Mesendoderm (in vitro differentiated cells): ENCODE measurements around the gene ZNF827.

Source experiments
- DNase-seq: peaks from one replicate; pipeline ENCODE4 v3.0.0; 2013
- H2AK5ac ChIP-seq: 2 replicates; pipeline ENCODE4 v1.6.1; 2013; ENCODE audit warnings: low read length, inconsistent platforms
- H2BK120ac ChIP-seq: 2 replicates; pipeline ENCODE4 v1.6.1; 2013; ENCODE audit warnings: low read depth, mild to moderate bottlenecking, low read length, moderate library complexity, mixed read lengths
- H2BK15ac ChIP-seq: replicated peaks from 2 replicates; pipeline ENCODE4 v1.6.1; 2013; ENCODE audit warnings: low read depth, mild to moderate bottlenecking, moderate library complexity
- H2BK5ac ChIP-seq: 2 replicates; pipeline ENCODE4 v1.6.1; 2013; ENCODE audit warnings: low read length, inconsistent platforms
- H3K18ac ChIP-seq: 2 replicates; pipeline ENCODE4 v1.6.1; 2013; ENCODE audit warnings: mild to moderate bottlenecking, low read length, mixed read lengths
- H3K23ac ChIP-seq: one replicate; pipeline ENCODE4 v1.6.1; 2013; ENCODE audit warnings: low read length
- H3K27ac ChIP-seq: 2 replicates; pipeline ENCODE4 v1.5.1; 2013; ENCODE audit warnings: low read depth, mild to moderate bottlenecking, inconsistent platforms, low read length, moderate library complexity
- H3K27me3 ChIP-seq: 2 replicates; pipeline ENCODE4 v1.6.1; 2013; ENCODE audit warnings: low read length, control low read depth, mild to moderate bottlenecking, inconsistent platforms; ENCODE audit not compliant: insufficient read depth, poor library complexity
- H3K36me3 ChIP-seq: 2 replicates; pipeline ENCODE4 v1.6.1; 2013; ENCODE audit warnings: low read length, inconsistent platforms; ENCODE audit not compliant: control insufficient read depth, insufficient read depth
- H3K4ac ChIP-seq: one replicate; pipeline ENCODE4 v1.6.1; 2013; ENCODE audit warnings: low read depth, mild to moderate bottlenecking, low read length, moderate library complexity
- H3K4me1 ChIP-seq: 2 replicates; pipeline ENCODE4 v1.6.1; 2013; ENCODE audit warnings: low read depth, low read length, inconsistent platforms; ENCODE audit not compliant: control insufficient read depth
- H3K4me2 ChIP-seq: 2 replicates; pipeline ENCODE4 v1.6.1; 2013; ENCODE audit warnings: low read length
- H3K4me3 ChIP-seq: 2 replicates; pipeline ENCODE4 v1.5.1; 2013; ENCODE audit warnings: mild to moderate bottlenecking, low read length
- H3K56ac ChIP-seq: one replicate; pipeline ENCODE4 v1.6.1; 2013; ENCODE audit warnings: low read length
- H3K79me1 ChIP-seq: 2 replicates; pipeline ENCODE4 v1.6.1; 2013; ENCODE audit warnings: low read length, inconsistent platforms
- H3K79me2 ChIP-seq: 2 replicates; pipeline ENCODE4 v1.6.1; 2013; ENCODE audit warnings: mild to moderate bottlenecking, low read length; ENCODE audit not compliant: control insufficient read depth, insufficient read depth
- H3K9ac ChIP-seq: 2 replicates; pipeline ENCODE4 v1.6.1; 2013; ENCODE audit warnings: low read length, inconsistent platforms
- H4K5ac ChIP-seq: one replicate; pipeline ENCODE4 v1.6.1; 2013; ENCODE audit warnings: low read length
- H4K8ac ChIP-seq: one replicate; pipeline ENCODE4 v1.6.1; 2013; ENCODE audit warnings: low read depth, mild to moderate bottlenecking, control low read depth, low read length, moderate library complexity
- WGBS: extraction: QIAGEN DNeasy Blood & Tissue Kit; methylation state at CpG from one replicate; pipeline ENCODE4 v1.1.7; 2013; ENCODE audit warnings: low lambda C conversion rate, missing lambda C conversion rate; ENCODE audit not compliant: insufficient coverage; ENCODE audit errors: extremely low coverage; 5-methylcytosine and 5-hydroxymethylcytosine counted together

ZNF827 gene

GRCh38 chr4:145880355-145880960, 58.2 kb downstream of the ZNF827 start:
- peaks cover 2% of the 10 kb centered on the region for H3K36me3 ChIP-seq
- H4K5ac ChIP-seq: no peak overlapping the region
- no CpG with 5 or more reads among the region's 9 CpGs for WGBS

GRCh38 chr4:145879598-145879997, 59.0 kb downstream of the ZNF827 start:
- Histone ChIP-seq H3K27me3 (no peaks in the 10 kb centered on the region), H2AK5ac (no peak overlapping the region), H3K4me1 (peaks cover 4% of the 10 kb centered on the region), H3K4me2 (no peak overlapping the region), H2BK5ac (no peak overlapping the region), H3K56ac (no peak overlapping the region), H3K36me3 (peaks cover 2% of the 10 kb centered on the region), H3K79me2 (peaks cover 13% of the 10 kb centered on the region), H3K4ac (no peak overlapping the region), H3K18ac (no peak overlapping the region), H3K9ac (no peak overlapping the region), H4K8ac (no peak overlapping the region), H2BK120ac (no peak overlapping the region), H3K79me1 (peaks cover 7% of the 10 kb centered on the region), H3K27ac (no peak overlapping the region), H4K5ac (no peak overlapping the region), H3K4me3 (no peak overlapping the region), H3K23ac (no peak overlapping the region), H2BK15ac (no peak overlapping the region)
- DNase-seq: no peak
- no CpG with 5 or more reads among the region's 3 CpGs for WGBS

More at GRCh38 chr4:145880355-145880960, 58.2 kb downstream of the ZNF827 start:
- Histone ChIP-seq H3K4me3 (no peak overlapping the region), H3K79me2 (peaks cover 13% of the 10 kb centered on the region), H3K27ac (no peak overlapping the region), H3K4ac (no peak overlapping the region), H2BK15ac (no peak overlapping the region), H3K9ac (no peak overlapping the region), H4K8ac (no peak overlapping the region), H3K56ac (no peak overlapping the region), H3K18ac (no peak overlapping the region), H2BK120ac (no peak overlapping the region), H2AK5ac (no peak overlapping the region), H3K23ac (no peak overlapping the region), H2BK5ac (no peak overlapping the region), H3K4me1 (peaks cover 4% of the 10 kb centered on the region), H3K27me3 (no peaks in the 10 kb centered on the region), H3K79me1 (peaks cover 7% of the 10 kb centered on the region), H3K4me2 (no peak overlapping the region)
- DNase-seq: no peak

- no peak for DNase-seq
- H3K36me3 ChIP-seq: peaks cover 2% of the 10 kb centered on the region
- H3K18ac ChIP-seq: no peak overlapping the region
- H3K23ac ChIP-seq: no peak overlapping the region
- WGBS: no CpG with 5 or more reads among the region's 7 CpGs
- no peak overlapping the region for H3K4ac ChIP-seq
- peaks cover 2% of the 10 kb centered on the region for H3K4me1 ChIP-seq
- H3K4me3 ChIP-seq: no peak overlapping the region
- H2BK120ac ChIP-seq: no peak overlapping the region
- no peak overlapping the region for H4K8ac ChIP-seq
- H3K79me2 ChIP-seq: peaks cover 11% of the 10 kb centered on the region
- H4K5ac ChIP-seq: no peak overlapping the region
- H2AK5ac ChIP-seq: no peak overlapping the region
- H3K9ac ChIP-seq: no peak overlapping the region
- H3K27me3 ChIP-seq: no peaks in the 10 kb centered on the region
- H2BK5ac ChIP-seq: no peak overlapping the region
- H3K27ac ChIP-seq: no peak overlapping the region
- no peak overlapping the region for H3K4me2 ChIP-seq
- peaks cover 7% of the 10 kb centered on the region for H3K79me1 ChIP-seq
- H3K56ac ChIP-seq: peak overlapping the region; percentile 30
- H2BK15ac ChIP-seq: no peak overlapping the region
Measured at GRCh38 chr4:145878501-145879435, 59.9 kb downstream of the ZNF827 start.

- H3K56ac ChIP-seq: no peak overlapping the region
- no peak overlapping the region for H3K4ac ChIP-seq
- peaks cover 2% of the 10 kb centered on the region for H3K79me1 ChIP-seq
- peaks cover 2% of the 10 kb centered on the region for H3K36me3 ChIP-seq
- no peak overlapping the region for H4K8ac ChIP-seq
- no peak overlapping the region for H2BK15ac ChIP-seq
- no peak overlapping the region for H4K5ac ChIP-seq
- no peak overlapping the region for H3K23ac ChIP-seq
- H2BK120ac ChIP-seq: no peak overlapping the region
- no peak overlapping the region for H3K4me3 ChIP-seq
- DNase-seq: no peak
- H3K4me1 ChIP-seq: no peaks in the 10 kb centered on the region
- no peak overlapping the region for H3K18ac ChIP-seq
- no peak overlapping the region for H3K4me2 ChIP-seq
- no peak overlapping the region for H2AK5ac ChIP-seq
- H3K27me3 ChIP-seq: no peaks in the 10 kb centered on the region
- H2BK5ac ChIP-seq: no peak overlapping the region
- no CpG with 5 or more reads among the region's 2 CpGs for WGBS
- no peak overlapping the region for H3K27ac ChIP-seq
- H3K79me2 ChIP-seq: peaks cover 2% of the 10 kb centered on the region
- H3K9ac ChIP-seq: no peak overlapping the region
Measured at GRCh38 chr4:145876531-145877180, 62.0 kb downstream of the ZNF827 start.

- no peak for DNase-seq
- H3K36me3 ChIP-seq: peaks cover 2% of the 10 kb centered on the region
Measured at GRCh38 chr4:145873901-145874300, 64.7 kb downstream of the ZNF827 start.

More at GRCh38 chr4:145873901-145874300, 64.7 kb downstream of the ZNF827 start:
- Histone ChIP-seq H3K18ac (no peak overlapping the region), H3K79me1 (no peaks in the 10 kb centered on the region), H2BK120ac (no peak overlapping the region), H3K23ac (no peak overlapping the region), H3K79me2 (no peaks in the 10 kb centered on the region), H4K5ac (no peak overlapping the region), H3K4me3 (no peak overlapping the region), H2BK15ac (no peak overlapping the region), H3K56ac (no peak overlapping the region), H3K4me2 (no peak overlapping the region), H3K4me1 (no peaks in the 10 kb centered on the region), H3K9ac (no peak overlapping the region), H2BK5ac (no peak overlapping the region), H3K4ac (no peak overlapping the region), H4K8ac (no peak overlapping the region), H2AK5ac (no peak overlapping the region), H3K27ac (no peak overlapping the region), H3K27me3 (no peaks in the 10 kb centered on the region)
